ENCODE results near the gene ARHGAP18. TPM values are rescaled to one million over a fixed set of nuclear protein-coding genes. Genes with fewer than 3 reads are reported as not detected.

Gene ARHGAP18
- total RNA-seq, 6 donors from 2014 or later, result 30.4 to 56.8 (median 48.9) TPM

DNA sequence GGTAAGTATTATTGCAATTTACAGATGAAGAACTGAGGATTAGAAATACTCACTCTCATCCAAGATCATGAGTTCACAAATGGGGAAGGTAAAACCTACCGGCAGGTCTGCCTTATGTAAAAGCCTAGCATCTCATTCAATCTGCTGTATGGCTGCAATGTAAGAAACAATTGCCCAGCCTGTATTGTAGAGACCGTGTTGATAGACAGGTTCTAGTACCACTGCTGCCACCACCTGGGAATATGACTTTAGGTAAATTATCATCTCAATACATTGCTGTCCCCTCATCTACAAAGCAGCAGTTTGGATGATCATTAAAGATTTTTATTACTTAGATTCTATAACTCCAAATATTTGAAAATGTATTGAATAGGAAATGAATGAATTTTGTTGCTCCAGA, 23.3 kb upstream of the ARHGAP18 start:
- no peaks in the 10 kb centered on the region for H3K27me3 ChIP-seq
- H3K36me3 ChIP-seq, result no peaks in the 10 kb centered on the region
- H3K27ac ChIP-seq, result no peak overlapping the region
- 58 to 74% methylated on average over 2 of the region's 2 CpGs for WGBS, 2 donors
- DNase-seq (no peak), ATAC-seq (ENCODE audit: low FRiP score in 2 of 2) (no peak)
- no peaks in the 10 kb centered on the region for H3K9me3 ChIP-seq
- H3K4me1 ChIP-seq, result peaks cover 0 to 10% (median 0%) of the 10 kb centered on the region in 4 donors
- TF ChIP-seq EP300 (IDR thresholded peaks at IDR 0.05) (no peak), POLR2A (IDR thresholded peaks at IDR 0.05) (no peak), POLR2AphosphoS5 (IDR thresholded peaks at IDR 0.05) (no peak)
- TF ChIP-seq, protein P1, sequence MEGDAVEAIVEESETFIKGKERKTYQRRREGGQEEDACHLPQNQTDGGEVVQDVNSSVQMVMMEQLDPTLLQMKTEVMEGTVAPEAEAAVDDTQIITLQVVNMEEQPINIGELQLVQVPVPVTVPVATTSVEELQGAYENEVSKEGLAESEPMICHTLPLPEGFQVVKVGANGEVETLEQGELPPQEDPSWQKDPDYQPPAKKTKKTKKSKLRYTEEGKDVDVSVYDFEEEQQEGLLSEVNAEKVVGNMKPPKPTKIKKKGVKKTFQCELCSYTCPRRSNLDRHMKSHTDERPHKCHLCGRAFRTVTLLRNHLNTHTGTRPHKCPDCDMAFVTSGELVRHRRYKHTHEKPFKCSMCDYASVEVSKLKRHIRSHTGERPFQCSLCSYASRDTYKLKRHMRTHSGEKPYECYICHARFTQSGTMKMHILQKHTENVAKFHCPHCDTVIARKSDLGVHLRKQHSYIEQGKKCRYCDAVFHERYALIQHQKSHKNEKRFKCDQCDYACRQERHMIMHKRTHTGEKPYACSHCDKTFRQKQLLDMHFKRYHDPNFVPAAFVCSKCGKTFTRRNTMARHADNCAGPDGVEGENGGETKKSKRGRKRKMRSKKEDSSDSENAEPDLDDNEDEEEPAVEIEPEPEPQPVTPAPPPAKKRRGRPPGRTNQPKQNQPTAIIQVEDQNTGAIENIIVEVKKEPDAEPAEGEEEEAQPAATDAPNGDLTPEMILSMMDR (IDR thresholded peaks at IDR 0.05), result no peak
- no peak overlapping the region for H3K4me3 ChIP-seq

GRCh38 chr6:129732542-129732941, 22.6 kb upstream of the ARHGAP18 start:
- peaks cover 0 to 10% (median 0%) of the 10 kb centered on the region in 4 donors for H3K4me1 ChIP-seq
- DNase-seq (no peak), ATAC-seq (ENCODE audit: low FRiP score in 2 of 2) (no peak)
- H3K9me3 ChIP-seq, result no peaks in the 10 kb centered on the region
- WGBS, 2 donors, result 95 to 97% methylated on average over 4 of the region's 4 CpGs
- no peaks in the 10 kb centered on the region for H3K27me3 ChIP-seq
- no peak overlapping the region for H3K27ac ChIP-seq
- no peaks in the 10 kb centered on the region for H3K36me3 ChIP-seq
- no peak for TF ChIP-seq POLR2A (IDR thresholded peaks at IDR 0.05)
- H3K4me3 ChIP-seq, result no peak overlapping the region

- no peak for ATAC-seq (ENCODE audit: low FRiP score in 2 of 2)
- WGBS, 2 donors, result 53 to 55% methylated on average over 2 of the region's 2 CpGs
- peak overlapping the region in 1 of 4 donors; percentile 31 for H3K27ac ChIP-seq
- H3K4me3 ChIP-seq, result no peak overlapping the region
- no peaks in the 10 kb centered on the region for H3K27me3 ChIP-seq
- no peaks in the 10 kb centered on the region for H3K9me3 ChIP-seq
- H3K36me3 ChIP-seq, result no peaks in the 10 kb centered on the region
- no peak for DNase-seq
- TF ChIP-seq EP300 (IDR thresholded peaks at IDR 0.05) (no peak), POLR2A (IDR thresholded peaks at IDR 0.05) (no peak), POLR2AphosphoS5 (IDR thresholded peaks at IDR 0.05) (no peak)
- TF ChIP-seq, protein P1 (IDR thresholded peaks at IDR 0.05), result no peak
- peaks cover 0 to 10% (median 0%) of the 10 kb centered on the region in 4 donors for H3K4me1 ChIP-seq
Measured at GRCh38 chr6:129732034-129732433, 22.1 kb upstream of the ARHGAP18 start.

DNA sequence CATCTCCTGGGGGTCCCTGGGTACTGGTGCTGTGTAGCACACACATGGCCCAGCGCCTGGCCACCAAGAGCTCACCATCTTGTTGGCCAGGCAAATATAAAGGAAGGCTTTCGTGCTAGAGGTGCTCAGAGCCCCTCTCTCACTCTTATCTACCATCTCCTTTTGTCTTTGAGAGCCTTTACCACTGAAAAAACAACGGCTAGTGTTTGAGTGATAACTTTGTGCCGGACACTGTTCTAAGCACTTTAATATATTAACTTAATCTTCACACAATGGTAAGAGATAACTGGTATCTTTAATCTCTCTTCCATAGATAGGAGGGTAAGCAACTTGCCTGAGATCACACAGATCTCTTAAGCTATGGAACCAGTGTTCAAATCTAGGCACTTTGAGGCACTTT, 21.5 kb upstream of the ARHGAP18 start:
- H3K4me3 ChIP-seq, result no peak overlapping the region
- ATAC-seq (ENCODE audit: low FRiP score in 2 of 2) (no peak), DNase-seq (no peak)
- H3K27ac ChIP-seq, result peak overlapping the region in 1 of 4 donors; percentile 31
- no peak for TF ChIP-seq POLR2AphosphoS5 (IDR thresholded peaks at IDR 0.05)
- TF ChIP-seq EP300 (IDR thresholded peaks at IDR 0.05), result no peak
- no peak for TF ChIP-seq POLR2A (IDR thresholded peaks at IDR 0.05)
- TF ChIP-seq, protein P1 (IDR thresholded peaks at IDR 0.05), result no peak
- no peaks in the 10 kb centered on the region for H3K36me3 ChIP-seq
- WGBS, 2 donors, result 68% methylated on average over 4 of the region's 4 CpGs
- peaks cover 0 to 10% (median 0%) of the 10 kb centered on the region in 4 donors for H3K4me1 ChIP-seq
- no peaks in the 10 kb centered on the region for H3K27me3 ChIP-seq
- H3K9me3 ChIP-seq, result no peaks in the 10 kb centered on the region

DNA sequence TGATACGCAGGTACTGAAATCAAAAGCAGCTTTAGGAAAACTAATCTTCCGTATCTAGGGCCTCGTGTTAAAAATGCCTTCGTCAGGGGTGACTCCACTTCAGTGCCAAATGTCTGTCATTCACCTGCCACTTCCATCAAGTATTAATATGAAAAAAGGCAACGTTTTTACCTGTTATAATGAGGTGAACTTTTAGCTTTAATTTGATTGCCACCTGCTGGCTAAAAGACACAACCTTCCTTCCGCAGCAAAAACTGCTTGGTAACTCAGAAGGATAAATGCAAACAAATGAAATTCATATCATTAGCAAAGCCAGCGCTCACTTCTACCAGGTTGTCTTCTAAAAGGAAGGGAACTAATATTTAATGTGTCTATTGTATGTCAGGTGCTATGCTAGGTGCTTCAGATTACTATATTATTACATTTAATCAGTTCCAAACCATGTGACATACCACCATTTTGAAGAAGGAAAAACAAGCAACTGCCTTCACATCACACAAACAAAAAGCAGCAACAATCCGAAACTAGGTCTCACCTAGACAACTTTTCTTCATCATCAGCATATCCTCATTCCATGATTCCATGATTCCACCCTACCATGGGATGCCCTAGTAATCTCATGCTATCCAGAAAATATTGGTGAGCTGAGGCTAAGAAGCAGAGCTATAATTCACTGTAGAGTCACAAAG, 20.6 kb upstream of the ARHGAP18 start:
- Histone ChIP-seq H3K4me3 (no peak overlapping the region), H3K36me3 (no peaks in the 10 kb centered on the region), H3K27me3 (no peaks in the 10 kb centered on the region), H3K9me3 (no peaks in the 10 kb centered on the region), H3K27ac (peak overlapping the region in 1 of 4 donors; percentile 31), H3K4me1 (peaks cover 0 to 10% (median 0%) of the 10 kb centered on the region in 4 donors)
- 43 to 47% methylated on average over 8 of the region's 8 CpGs for WGBS, 2 donors
- DNase-seq (no peak), ATAC-seq (ENCODE audit: low FRiP score in 2 of 2) (peak in 1 of 2 donors; percentile 63)
- TF ChIP-seq, protein P1 (IDR thresholded peaks at IDR 0.05), result peak; percentile 56 to 72 (median 63)
- TF ChIP-seq POLR2A (IDR thresholded peaks at IDR 0.05), result no peak
